Measurements from ENCODE around the gene SIGLEC5.

Gene SIGLEC5

DNA sequence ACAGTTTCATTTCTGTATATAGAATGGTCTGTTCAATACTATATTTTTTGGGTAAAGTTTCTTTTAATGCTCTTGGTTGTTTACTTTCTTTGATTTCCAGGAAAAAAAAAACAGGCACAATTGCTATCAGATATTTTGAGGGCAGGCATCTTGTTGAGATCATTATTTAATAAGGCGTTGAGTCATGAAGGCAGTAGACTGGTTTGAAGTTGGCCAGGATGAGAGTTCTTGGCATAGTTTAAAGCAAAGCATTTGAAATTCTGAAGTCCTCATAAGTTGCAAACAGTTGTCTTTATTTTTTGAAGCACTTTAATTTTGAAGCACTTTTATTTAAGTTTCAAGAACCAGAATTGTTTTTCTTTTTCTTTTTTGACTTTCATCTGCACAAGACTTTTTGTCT, 61.7 kb downstream of the SIGLEC5 start:
- no peak overlapping the region for H3K4me3 ChIP-seq (ENCODE audit: control insufficient read depth, low read depth, low read length)
- no peak for TF ChIP-seq CTCF (conservative IDR thresholded peaks at IDR 0.05; ENCODE audit: control insufficient read depth, insufficient read depth, low read depth, low read length)
- no peak for DNase-seq (ENCODE audit: low read depth)

DNA sequence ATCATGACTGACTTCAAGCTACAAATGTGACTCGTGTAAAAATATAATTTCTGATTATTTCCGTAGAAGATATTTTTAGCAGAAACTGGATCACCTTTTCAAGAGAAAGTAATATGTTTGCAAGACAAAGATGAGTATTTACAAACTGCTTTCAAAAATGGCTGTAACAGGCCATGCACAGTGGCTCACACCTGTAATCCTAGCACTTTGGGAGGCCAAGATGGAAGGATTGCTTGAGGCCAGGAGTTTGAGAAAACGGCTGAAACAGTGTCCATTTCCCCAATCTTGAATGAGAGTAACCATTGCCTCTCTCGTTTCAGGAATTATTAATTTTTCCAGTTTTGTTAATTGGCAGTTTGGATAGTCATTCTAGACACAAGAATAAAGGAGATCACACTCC, 62.6 kb downstream of the SIGLEC5 start:
- no peak for DNase-seq (ENCODE audit: low read depth)
- TF ChIP-seq CTCF (conservative IDR thresholded peaks at IDR 0.05; ENCODE audit: control insufficient read depth, insufficient read depth, low read depth, low read length) = no peak
- no peak overlapping the region for H3K4me3 ChIP-seq (ENCODE audit: control insufficient read depth, low read depth, low read length)

- TF ChIP-seq CTCF (conservative IDR thresholded peaks at IDR 0.05; ENCODE audit: control insufficient read depth, insufficient read depth, low read depth, low read length) = no peak
- DNase-seq (ENCODE audit: low read depth) = no peak
These were observed 63.6 kb downstream of the SIGLEC5 start for GRCh38 chr19:51566489-51567100.

GRCh38 chr19:51565583-51565982, 64.6 kb downstream of the SIGLEC5 start:
- no peak overlapping the region for H3K4me3 ChIP-seq (ENCODE audit: control insufficient read depth, low read depth, low read length)
- TF ChIP-seq CTCF (conservative IDR thresholded peaks at IDR 0.05; ENCODE audit: control insufficient read depth, insufficient read depth, low read depth, low read length) = no peak
- DNase-seq (ENCODE audit: low read depth) = no peak

More at GRCh38 chr19:51566489-51567100, 63.6 kb downstream of the SIGLEC5 start:
- H3K4me3 ChIP-seq (ENCODE audit: control insufficient read depth, low read depth, low read length) = no peak overlapping the region

DNA sequence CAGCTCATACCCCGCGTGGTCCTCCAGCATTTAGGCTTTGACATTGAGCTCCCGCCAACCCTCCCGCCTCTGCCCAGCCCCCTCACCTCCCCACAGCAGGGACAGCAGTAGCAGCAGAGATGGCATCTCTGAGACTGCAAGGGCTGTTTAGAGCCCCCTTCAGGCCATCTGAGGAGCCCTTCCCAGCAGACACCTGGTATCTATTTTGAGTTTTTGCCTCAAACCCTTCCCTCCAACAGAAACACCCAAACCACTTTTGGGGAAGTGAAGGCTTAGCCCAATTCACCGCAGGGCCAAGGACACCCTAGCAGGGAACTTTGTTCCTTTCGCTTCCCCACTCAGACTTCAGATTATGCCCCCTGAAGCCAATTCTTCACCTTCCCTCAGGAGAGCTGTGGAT, 65.4 kb downstream of the SIGLEC5 start:
- no peak overlapping the region for H3K4me3 ChIP-seq (ENCODE audit: control insufficient read depth, low read depth, low read length)
- TF ChIP-seq CTCF (conservative IDR thresholded peaks at IDR 0.05; ENCODE audit: control insufficient read depth, insufficient read depth, low read depth, low read length) = no peak
- DNase-seq (ENCODE audit: low read depth) = no peak

Measured in fibroblast of mammary gland (primary cell).